Colonic mucosa (tissue), 4 donors: ENCODE measurements around the gene HSD11B1L. TPM values are rescaled to one million over a fixed set of nuclear protein-coding genes. Genes with fewer than 3 reads are reported as not detected.

Experiments
- DNase-seq: peaks from one replicate; pipeline ENCODE4 v3.0.0-alpha.2; 2020
- H3K27ac ChIP-seq: fragments of 200-600 bp; one replicate; pipeline ENCODE4 v1.8.0; 2021
- H3K27me3 ChIP-seq: fragments of 200-600 bp; one replicate; pipeline ENCODE4 v1.8.0; 2021
- H3K36me3 ChIP-seq: fragments of 200-600 bp; one replicate; pipeline ENCODE4 v1.8.0; 2021
- H3K4me1 ChIP-seq: fragments of 200-600 bp; one replicate; pipeline ENCODE4 v1.8.0; 2021; ENCODE audit warnings: mild to moderate bottlenecking
- H3K4me3 ChIP-seq: fragments of 200-600 bp; one replicate; pipeline ENCODE4 v1.8.0; 2021
- H3K9ac ChIP-seq, 2 donors: one replicate each; pipeline ENCODE4 v1.7.0; 2013; ENCODE audit warnings: control low read depth in 2 of 2, low read depth in 2 of 2, low read length in 2 of 2
- H3K9me3 ChIP-seq: fragments of 200-600 bp; one replicate; pipeline ENCODE4 v1.8.0; 2021
- intact Hi-C: fragments of 100-400 bp; cut with DNase I; formaldehyde crosslinking; loops from one replicate; pipeline ENCODE4 v1.14.1; 2022
- total RNA-seq, 2 donors: library from RNA; stranded (reverse); fragmentation: NEBNext Ultra II Directional in 1 of 2; extraction: Animal tissue kit (Norgen Biotek cat#: 25700) in 1 of 2; gene quantifications; one replicate each; pipeline ENCODE4 v1.2.1, GENCODE V29; 2021
- TF ChIP-seq, protein P1 (sequence below): fragments of 200-600 bp; IDR thresholded peaks from one replicate; pipeline ENCODE4 v1.8.0; 2022; ENCODE audit warnings: antibody characterized with exemption, mild to moderate bottlenecking
- donor health status: healthy.
- donor health status: DM: no; HTN: no; CAD: no.
- donor health status: DM: no; HTN: no; CAD: no.

HSD11B1L gene
- total RNA-seq, 2 donors from 2014 or later: 3.2 to 3.4 TPM

DNA sequence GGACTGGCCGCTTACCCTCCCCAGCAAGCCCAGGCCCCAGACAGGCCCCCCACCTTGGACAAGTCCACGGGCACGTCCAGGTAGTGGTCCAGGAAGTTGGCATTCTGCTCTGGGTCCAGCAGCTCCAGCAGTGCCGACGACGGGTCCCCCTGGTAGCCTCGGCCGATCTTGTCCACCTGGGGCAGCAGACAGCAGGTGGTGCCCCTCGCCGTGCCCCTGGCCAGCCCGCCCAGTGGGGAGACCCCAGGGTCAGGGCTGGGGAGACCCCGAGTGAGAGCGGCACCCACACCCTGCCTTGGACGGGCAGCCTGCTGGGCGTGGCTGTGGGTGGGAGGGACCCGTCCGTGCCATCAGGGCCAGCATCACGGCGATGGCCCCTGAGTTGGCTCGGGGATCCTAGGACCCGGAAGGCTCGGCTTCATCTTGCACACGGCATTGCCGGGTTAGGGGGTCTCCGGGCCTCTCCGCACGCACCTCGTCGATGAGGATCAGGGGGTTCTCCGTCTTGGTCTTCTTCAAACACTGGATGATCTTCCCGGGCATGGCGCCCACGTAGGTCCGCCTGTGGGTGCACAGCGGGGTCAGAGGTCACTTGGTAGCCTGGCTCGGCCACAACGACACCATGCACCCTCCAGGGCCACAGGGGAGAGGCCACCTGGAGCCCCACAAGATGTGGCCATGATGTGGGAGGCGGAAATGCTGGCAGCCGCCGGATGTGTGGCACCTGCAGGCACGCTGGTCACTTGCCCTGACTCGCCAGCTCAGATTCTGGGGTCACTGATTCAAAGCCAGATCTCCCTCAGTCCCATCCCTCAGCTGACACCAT is 15.6 kb downstream of the HSD11B1L start:
- DNase-seq: no peak
- Histone ChIP-seq H3K4me1 (peaks cover 11% of the 10 kb centered on the region), H3K9me3 (no peaks in the 10 kb centered on the region)

DNA sequence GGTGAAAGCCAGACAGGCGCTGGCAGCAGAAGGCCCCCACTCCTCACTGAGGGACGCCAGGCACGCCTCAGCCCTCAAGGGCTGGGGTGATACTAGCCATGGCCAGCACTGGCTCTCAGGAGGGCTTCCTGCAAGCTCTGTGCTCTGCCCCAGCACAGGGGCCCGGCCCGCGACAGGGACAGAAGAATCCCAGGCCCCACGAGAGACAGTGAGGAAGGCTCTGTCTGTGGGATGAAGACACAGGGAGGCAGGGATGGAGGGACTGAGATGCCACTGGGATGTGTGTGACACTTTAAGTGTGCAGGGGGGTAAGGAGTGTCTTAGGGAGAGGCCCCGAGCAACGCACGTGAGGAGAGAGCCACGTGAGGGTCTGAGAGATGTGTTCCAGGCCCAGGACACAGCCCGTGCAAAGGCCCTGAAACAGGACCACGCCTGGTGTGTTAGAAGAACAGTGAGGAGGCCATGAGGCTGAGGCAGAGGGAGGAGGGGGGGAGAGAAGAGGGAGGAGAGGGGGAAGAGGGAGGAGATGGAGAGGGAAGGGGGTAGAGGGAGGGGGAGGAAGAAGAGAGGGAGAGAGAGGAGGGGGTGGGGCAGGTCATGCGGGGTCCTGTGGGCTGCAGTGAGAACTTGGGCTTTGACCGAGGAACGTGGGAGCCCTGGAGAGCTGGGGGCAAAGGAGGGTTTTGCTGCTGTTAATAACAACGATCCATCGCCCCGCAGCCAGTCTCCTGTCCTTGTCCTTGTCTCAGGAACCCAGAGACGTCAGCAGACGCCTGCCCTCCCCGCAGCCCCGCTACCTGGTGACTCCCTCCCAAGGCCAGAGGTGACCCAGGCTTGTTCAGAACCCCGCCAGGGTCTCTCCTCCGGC is 16.4 kb downstream of the HSD11B1L start:
- intact Hi-C loops: no loop called here
- no peak overlapping the region for H3K27ac ChIP-seq
- H3K4me1 ChIP-seq: peaks cover 3% of the 10 kb centered on the region
- no peak overlapping the region for H3K4me3 ChIP-seq
- H3K9me3 ChIP-seq: no peaks in the 10 kb centered on the region
- DNase-seq: no peak
- H3K27me3 ChIP-seq: no peaks in the 10 kb centered on the region
- H3K9ac ChIP-seq: no peak overlapping the region
- TF ChIP-seq, protein P1, sequence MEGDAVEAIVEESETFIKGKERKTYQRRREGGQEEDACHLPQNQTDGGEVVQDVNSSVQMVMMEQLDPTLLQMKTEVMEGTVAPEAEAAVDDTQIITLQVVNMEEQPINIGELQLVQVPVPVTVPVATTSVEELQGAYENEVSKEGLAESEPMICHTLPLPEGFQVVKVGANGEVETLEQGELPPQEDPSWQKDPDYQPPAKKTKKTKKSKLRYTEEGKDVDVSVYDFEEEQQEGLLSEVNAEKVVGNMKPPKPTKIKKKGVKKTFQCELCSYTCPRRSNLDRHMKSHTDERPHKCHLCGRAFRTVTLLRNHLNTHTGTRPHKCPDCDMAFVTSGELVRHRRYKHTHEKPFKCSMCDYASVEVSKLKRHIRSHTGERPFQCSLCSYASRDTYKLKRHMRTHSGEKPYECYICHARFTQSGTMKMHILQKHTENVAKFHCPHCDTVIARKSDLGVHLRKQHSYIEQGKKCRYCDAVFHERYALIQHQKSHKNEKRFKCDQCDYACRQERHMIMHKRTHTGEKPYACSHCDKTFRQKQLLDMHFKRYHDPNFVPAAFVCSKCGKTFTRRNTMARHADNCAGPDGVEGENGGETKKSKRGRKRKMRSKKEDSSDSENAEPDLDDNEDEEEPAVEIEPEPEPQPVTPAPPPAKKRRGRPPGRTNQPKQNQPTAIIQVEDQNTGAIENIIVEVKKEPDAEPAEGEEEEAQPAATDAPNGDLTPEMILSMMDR: no peak
- peaks cover 18% of the 10 kb centered on the region for H3K36me3 ChIP-seq

More for the DNA sequence above, 15.6 kb downstream of the HSD11B1L start:
- no peak overlapping the region for H3K27ac ChIP-seq
- H3K4me3 ChIP-seq: no peak overlapping the region
- H3K9ac ChIP-seq: no peak overlapping the region
- H3K36me3 ChIP-seq: peaks cover 18% of the 10 kb centered on the region
- no peaks in the 10 kb centered on the region for H3K27me3 ChIP-seq
- TF ChIP-seq, protein P1: no peak
- intact Hi-C loops: no loop called here

DNA sequence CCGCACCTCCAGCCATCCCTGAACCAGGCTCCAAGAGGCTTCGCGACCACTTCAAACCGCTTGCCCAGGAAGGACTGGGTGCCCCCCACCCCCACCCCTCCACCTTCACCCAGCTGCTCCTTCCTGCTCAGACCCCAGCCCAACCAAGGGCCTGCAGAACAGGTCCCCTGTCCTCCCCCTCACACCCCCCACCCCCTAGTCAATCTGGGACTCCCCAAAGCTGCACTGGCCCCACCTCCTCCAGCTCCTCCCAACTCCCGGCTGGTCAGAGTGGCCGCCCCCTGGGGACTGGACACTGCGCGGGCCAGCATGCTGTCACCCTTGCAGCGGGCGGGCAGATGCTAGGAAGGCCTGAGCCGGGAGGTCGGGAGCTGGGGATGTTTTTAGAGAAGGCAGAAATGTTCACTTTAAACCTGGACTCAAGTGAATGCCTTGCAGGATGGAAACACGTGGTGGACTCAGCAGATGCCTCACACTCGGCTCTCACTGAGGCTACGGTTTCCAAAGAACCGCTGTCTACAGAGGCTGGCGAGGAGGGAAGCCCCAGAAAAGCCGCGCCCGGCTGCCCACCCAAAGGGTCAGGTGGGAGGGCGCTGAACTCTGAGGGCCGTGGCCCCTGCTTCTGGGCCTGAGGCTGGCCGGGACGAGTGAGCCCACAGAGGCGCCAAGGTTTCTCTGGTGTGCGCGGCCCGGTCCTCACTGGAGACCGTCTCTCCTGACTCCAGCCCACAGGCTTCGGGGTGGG is 17.2 kb downstream of the HSD11B1L start:
- no peaks in the 10 kb centered on the region for H3K27me3 ChIP-seq
- no peaks in the 10 kb centered on the region for H3K4me1 ChIP-seq
- no peaks in the 10 kb centered on the region for H3K9me3 ChIP-seq
- no peak overlapping the region for H3K27ac ChIP-seq
- peaks cover 18% of the 10 kb centered on the region for H3K36me3 ChIP-seq
- TF ChIP-seq, protein P1: no peak
- no peak for DNase-seq
- H3K4me3 ChIP-seq: no peak overlapping the region
- no peak overlapping the region for H3K9ac ChIP-seq
- intact Hi-C loops: no loop called here

DNA sequence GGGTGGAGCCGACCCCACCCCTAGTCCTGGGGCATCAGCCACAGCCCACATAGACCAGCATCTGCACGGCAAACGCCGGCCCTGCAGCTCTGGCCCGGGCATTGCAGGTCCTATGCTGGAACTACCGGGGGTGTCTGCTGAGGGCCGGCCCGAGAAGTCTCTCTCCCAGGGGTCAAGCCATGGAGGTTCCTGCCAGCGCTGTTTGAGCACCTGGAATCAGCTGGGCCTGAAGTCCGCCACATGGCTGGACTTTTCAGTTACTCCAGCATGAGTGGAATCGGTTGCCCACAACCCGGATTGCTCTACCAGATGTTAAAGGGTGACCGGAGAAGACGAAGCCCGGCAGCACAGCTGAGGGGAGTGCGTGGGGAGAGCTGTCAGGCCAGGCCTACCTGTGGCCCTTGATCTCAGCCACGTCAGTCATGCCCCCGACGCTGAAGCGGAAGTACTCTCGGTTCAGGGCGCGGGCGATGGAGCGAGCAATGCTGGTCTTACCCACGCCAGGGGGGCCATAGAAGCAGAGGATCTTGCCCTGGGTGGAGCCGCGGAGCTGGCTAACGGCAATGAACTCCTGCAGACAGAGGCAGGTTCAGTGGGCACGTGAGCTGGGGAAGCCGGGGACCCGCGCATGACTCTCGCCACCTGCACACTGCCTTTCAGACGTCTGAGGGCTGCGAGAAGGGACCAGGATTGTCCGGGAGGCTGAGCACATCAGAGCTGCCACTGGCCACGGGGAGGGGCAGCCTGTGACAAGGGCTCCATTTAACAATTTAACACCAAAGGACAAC is 18.0 kb downstream of the HSD11B1L start:
- H3K4me3 ChIP-seq: no peak overlapping the region
- no peaks in the 10 kb centered on the region for H3K27me3 ChIP-seq
- DNase-seq: no peak
- H3K36me3 ChIP-seq: peaks cover 18% of the 10 kb centered on the region
- TF ChIP-seq, protein P1: no peak
- H3K9me3 ChIP-seq: no peaks in the 10 kb centered on the region
- H3K4me1 ChIP-seq: no peaks in the 10 kb centered on the region
- H3K27ac ChIP-seq: no peak overlapping the region
- intact Hi-C loops: no loop called here
- no peak overlapping the region for H3K9ac ChIP-seq
